ENCODE measurements around the gene LRPAP1.

LRPAP1 gene

DNA sequence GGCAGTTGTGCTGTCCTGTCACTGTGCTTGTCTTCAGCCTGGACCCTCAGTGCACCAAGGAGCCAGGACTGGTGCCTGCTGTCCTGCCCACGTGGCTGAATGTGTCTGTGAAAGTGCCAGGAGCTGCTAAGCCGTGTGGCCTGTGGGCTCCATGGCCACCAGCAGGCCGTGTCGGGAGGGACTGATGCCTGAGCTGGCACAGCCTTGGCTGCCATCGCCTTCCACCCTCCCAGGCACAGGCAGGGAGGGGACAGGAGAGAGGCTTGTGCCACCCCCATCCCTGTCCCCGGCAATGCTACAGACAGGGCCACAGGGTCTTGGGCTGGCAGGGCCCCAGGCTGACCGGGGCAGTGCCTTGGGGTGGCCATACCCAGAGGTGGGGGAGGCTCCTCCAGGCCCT is 44.4 kb downstream of the LRPAP1 start:
- DNase-seq, result no peak
- in situ Hi-C loops (cut with HindIII; ENCODE audit: low pct_ligation_motif_present, low sequenced_read_pairs), result no loop called here

DNA sequence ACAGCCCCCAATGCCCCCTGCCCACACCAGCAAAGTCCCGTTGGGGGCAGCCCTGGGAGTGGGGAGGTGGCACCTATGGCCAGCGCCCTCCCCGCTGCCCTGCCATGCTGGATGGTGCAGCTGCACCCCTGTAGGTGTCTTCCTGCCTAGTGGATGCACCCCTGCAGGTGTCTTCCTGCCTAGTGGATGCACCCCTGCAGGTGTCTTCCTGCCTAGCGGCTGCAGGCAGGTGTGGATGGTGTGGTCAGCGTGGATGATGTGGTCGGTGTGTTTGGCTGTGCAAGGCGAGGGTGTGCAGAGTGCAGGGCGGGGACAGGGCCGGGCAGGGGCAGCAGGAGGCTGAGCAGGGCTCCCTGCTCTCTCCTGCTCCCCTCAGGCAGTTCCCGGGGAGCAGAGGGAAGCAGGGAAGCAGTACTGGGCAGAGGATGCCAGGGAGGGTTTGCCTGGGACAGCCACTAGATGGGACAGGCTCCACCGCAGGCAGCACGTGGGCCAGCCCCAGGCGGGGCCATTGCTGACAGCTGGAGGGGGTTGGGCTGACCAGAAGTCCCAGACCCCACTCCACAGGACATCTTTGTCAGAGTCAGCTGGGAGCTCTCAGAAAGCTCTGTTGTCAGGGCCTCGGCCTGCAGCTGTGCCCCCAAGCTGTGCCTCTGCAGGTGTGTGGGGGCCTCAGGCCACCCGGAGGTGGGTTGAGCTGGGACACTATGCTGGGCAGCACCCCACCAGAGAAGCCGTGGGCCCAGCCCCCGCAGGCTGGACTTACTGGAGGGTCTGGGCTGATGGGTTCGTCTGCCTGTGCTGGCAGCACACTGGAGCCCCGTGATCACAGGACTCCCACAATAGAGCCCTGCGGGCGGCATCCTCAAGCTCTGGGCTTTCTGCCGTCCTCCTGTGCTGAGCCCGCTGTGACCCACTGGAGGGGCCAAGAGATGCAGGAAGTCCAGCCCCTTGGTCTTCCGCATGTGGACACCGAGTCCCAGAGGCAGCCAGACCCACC is 45.4 kb downstream of the LRPAP1 start:
- H3K36me3 ChIP-seq (replicated peaks), result no peaks in the 10 kb centered on the region
- in situ Hi-C loops (cut with HindIII; ENCODE audit: low pct_ligation_motif_present, low sequenced_read_pairs), result no loop called here

More for the DNA sequence above, 44.4 kb downstream of the LRPAP1 start:
- Histone ChIP-seq H3K27ac (no peak overlapping the region), H3K4me3 (ENCODE audit: low read depth, low read length) (no peak overlapping the region), H3K36me3 (replicated peaks) (no peaks in the 10 kb centered on the region), H3K27me3 (replicated peaks) (peaks cover 42% of the 10 kb centered on the region)
- TF ChIP-seq, protein P1, sequence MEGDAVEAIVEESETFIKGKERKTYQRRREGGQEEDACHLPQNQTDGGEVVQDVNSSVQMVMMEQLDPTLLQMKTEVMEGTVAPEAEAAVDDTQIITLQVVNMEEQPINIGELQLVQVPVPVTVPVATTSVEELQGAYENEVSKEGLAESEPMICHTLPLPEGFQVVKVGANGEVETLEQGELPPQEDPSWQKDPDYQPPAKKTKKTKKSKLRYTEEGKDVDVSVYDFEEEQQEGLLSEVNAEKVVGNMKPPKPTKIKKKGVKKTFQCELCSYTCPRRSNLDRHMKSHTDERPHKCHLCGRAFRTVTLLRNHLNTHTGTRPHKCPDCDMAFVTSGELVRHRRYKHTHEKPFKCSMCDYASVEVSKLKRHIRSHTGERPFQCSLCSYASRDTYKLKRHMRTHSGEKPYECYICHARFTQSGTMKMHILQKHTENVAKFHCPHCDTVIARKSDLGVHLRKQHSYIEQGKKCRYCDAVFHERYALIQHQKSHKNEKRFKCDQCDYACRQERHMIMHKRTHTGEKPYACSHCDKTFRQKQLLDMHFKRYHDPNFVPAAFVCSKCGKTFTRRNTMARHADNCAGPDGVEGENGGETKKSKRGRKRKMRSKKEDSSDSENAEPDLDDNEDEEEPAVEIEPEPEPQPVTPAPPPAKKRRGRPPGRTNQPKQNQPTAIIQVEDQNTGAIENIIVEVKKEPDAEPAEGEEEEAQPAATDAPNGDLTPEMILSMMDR (IDR thresholded peaks at IDR 0.05; ENCODE audit: low read depth, low read length, missing control alignments), result no peak

DNA sequence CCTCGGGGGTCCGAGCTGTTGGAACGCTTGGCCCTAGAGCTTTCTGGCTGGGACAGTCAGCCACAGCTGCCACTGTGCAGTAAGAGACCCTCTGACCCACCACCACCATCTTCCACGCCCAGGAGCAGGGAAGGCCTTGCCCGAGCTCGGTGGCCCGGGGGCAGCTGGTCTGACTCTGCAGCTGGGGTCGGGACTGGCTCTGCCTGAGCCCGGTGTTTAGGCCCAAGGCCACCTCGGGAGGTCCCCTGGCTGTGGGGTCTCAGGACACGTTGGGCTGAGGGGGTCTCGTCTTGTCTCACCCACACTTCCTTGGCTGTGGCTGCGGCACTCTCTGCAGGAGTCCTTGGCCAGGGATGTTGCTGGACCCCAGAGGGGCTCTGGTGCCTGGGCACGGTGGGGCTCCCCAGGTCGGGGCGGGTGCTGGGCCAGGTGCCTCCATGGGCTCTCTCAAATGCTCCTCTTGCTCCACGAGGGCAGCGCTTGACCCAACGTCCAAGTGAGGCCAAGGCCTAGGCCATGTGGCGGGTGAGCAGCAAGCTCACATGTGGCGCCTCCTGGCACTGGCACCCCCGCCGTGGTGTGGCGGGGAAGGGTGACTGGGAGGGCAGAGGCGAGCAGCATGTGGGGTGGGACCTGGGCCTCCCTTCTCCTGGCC is 46.2 kb downstream of the LRPAP1 start:
- no peak for DNase-seq
- Histone ChIP-seq H3K4me3 (ENCODE audit: low read depth, low read length) (no peak overlapping the region), H3K27me3 (replicated peaks) (peaks cover 28% of the 10 kb centered on the region), H3K27ac (no peak overlapping the region), H3K36me3 (replicated peaks) (no peaks in the 10 kb centered on the region)
- TF ChIP-seq, protein P1 (IDR thresholded peaks at IDR 0.05; ENCODE audit: low read depth, low read length, missing control alignments), result no peak
- in situ Hi-C loops (cut with HindIII; ENCODE audit: low pct_ligation_motif_present, low sequenced_read_pairs), result no loop called here

More for the DNA sequence above, 45.4 kb downstream of the LRPAP1 start:
- H3K27ac ChIP-seq, result no peak overlapping the region
- TF ChIP-seq, protein P1 (IDR thresholded peaks at IDR 0.05; ENCODE audit: low read depth, low read length, missing control alignments), result no peak
- H3K27me3 ChIP-seq (replicated peaks), result peaks cover 31% of the 10 kb centered on the region
- no peak for DNase-seq
- no peak overlapping the region for H3K4me3 ChIP-seq (ENCODE audit: low read depth, low read length)

DNA sequence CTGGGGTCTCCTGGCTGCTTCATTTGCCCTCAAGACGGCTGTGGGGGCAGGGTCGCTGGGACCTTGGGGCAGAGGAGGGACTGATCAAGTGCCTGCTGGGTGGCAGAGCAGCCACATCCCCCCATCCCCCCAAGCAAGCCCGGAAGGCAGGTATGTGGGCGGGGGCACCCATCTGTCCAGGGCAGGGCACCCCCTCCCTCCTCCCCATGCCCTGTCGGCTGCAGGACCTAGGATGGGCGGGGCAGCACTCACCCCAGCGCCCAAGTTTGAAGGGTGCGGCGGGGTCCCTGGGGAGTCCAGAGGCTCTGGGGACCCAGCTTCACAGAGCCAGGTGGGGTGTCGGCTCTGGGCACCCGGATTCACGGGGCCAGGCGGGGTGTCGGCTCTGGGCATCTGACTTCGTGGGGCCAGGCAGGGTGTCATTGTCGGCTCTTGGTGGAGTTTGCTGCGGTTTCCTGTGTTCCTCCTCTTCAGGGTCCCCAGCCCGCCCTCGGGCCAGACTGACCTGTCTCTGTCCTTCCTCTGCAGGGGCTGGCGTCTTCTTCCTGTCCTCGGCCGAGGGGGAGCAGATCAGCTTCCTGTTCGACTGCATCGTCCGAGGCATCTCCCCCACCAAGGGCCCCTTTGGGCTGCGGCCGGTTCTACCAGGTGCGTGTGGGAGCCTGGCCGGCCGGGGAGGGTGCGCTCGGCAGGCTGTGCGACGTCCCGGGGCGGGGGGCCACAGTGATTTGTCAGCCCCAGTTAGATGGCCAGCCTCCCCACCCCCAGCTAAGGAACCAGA is 47.0 kb downstream of the LRPAP1 start:
- TF ChIP-seq, protein P1 (IDR thresholded peaks at IDR 0.05; ENCODE audit: low read depth, low read length, missing control alignments), result no peak
- no peaks in the 10 kb centered on the region for H3K36me3 ChIP-seq (replicated peaks)
- DNase-seq, result no peak
- in situ Hi-C loops (cut with HindIII; ENCODE audit: low pct_ligation_motif_present, low sequenced_read_pairs), result no loop called here
- H3K4me3 ChIP-seq (ENCODE audit: low read depth, low read length), result no peak overlapping the region
- no peak overlapping the region for H3K27ac ChIP-seq
- H3K27me3 ChIP-seq (replicated peaks), result peaks cover 28% of the 10 kb centered on the region

DNA sequence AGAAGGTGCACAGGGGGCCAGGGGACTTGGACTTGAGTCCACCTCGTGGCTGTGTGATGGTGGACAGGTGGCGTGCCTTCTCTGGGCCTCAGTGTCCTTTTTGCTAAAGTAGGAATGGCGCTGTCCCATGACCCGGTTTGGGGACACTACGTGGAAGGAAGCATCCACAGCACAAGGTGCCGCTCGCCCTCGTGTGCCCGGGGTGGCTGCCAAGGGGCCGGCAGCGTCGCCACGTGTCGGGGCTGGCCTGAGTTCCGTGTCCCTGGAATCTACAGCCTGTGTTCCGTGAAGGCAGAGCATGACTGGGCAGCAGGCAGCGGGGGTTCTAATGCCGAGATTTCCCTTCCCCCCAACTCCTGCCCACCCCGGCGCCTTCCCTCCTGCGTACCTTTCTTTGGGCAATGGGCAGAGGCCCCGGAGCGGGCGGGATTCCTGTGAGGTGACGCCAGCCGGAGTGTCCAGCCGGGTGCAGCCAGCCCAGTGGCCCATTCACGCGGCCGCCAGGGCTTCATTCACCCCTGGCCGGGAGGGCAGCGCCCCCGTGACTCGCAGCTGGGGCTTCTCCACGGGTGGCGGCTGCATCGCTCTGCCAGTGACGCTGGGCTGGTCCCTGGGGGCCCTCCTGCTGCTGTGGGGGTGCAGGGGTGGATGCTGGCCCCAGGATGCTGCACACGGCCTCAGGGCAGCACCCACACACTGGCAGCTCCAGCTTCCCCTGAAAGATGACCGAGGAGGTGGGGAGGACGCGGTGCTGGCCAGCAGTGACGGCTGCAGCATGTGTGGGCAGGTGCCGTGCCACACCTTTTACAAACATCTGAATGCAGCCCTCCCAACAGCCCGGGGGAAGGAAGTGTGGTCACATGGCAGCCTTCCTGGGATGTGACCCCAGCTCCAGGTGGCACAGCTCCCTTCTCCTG is 47.9 kb downstream of the LRPAP1 start:
- Histone ChIP-seq H3K4me3 (ENCODE audit: low read depth, low read length) (no peak overlapping the region), H3K27ac (no peak overlapping the region), H3K27me3 (replicated peaks) (peaks cover 28% of the 10 kb centered on the region), H3K36me3 (replicated peaks) (no peaks in the 10 kb centered on the region)
- DNase-seq, result no peak
- TF ChIP-seq, protein P1 (IDR thresholded peaks at IDR 0.05; ENCODE audit: low read depth, low read length, missing control alignments), result no peak
- in situ Hi-C loops (cut with HindIII; ENCODE audit: low pct_ligation_motif_present, low sequenced_read_pairs), result no loop called here
